Kidney capillary endothelial cell (primary cell): Measurements from ENCODE around the gene UPK1A.
A peak's percentile ranks its signal among the peaks of the same experiment; 100 is the strongest.

ENCODE experiments used
- DNase-seq: peaks from one replicate; pipeline ENCODE4 v3.0.0-alpha.2; 2018; ENCODE audit warnings: low spot score

The UPK1A gene

DNA sequence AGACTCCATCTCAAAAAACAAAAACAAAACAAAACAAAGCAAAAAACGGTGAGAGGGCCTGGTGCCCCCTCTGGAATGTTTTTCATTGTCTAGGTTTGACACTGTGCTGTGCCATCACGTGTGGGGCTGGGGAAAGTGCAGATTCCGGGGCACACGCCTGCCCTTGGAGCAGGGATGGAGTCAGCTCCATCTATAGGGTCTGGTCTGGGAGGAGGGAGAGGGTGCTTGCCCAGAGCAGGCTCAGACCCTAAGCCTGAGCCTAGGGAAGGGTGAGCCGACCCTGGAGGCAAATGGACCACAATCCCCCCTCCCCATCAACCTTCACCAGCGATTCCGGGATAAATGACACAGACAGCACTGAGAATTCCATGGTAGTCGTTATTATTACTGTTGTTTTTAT, 27.1 kb downstream of the UPK1A start:
- no peak for DNase-seq

DNA sequence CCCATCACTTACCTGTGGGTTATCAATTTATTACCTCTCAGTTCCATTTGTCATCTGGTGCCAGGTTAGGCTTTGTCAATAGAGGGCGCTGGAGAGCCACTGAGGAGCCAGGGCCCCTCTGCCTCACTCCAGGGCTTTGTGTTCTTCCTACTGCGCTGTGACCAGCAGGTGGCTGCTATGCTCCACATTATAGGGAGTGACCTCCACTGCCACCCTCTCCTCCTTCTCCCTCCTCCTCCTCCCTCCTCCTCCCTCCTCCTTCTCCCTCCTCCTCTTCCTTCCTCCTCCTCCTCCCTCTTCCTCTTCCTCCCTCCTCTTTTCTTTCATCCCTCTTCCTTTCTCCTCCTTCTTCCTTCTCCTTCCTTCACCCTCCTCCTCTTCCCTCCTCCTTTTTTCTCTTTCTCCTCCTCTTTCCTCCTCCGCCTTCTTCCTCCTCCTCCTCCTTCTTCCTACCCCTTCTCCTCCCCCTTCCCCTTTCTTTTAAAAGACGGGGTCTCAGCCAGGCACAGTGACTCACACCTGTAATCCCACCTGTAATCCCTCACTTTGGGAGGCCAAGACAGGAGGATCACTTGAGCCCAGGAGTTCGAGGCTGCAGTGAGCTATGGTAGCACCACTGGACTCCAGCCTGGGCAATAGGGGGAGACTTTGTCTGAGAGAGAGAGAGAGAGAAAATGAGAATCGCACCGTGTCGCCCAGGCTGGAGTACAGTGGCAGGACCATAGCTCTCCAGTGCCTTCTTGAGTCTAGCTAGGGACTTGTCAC, 27.7 kb downstream of the UPK1A start:
- DNase-seq, result peak; percentile 79

DNA sequence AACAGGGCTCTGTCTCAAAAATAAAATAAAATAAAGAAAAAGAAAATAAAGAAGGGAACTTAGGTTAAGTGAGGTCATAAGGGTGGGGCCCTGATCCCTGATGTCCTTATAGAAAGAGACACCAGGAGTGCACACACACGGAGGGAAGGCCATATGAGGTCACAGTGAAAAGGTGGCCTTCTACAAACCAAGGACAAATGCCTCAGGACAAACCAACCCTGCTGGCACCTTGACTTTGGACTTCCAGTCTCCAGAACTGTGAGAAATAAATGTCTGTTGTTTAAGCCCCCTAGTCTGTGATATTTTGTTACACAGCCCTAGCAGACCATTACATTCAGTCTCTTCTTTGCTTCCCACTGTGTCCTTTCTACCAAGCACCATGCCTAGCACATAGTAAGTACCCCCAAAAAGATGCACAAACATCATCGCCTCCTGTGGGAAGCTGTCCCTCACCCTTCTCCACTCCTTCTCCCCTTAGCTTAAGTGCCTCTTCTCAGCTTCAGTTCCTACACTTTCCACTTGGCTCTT, 29.6 kb downstream of the UPK1A start:
- DNase-seq, result no peak

DNA sequence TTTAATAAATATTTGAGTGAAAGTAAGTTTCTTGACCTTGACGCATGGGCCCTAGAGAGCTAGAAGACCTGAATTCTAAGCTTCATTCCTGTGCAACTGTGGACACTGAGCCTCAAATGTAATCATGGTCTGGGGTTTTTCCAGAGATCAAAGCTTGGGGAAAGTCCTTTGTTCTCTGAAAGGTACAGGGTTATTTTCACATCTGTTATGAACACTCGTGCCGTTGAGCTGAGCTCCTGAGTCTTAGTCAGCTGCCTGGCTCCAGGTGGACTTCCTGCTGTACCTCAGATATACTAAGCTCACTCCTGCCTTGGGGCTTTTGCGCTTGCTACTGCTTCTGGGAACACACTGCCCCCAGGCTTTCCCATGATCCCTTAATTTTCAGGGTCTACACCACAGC, 30.5 kb downstream of the UPK1A start:
- no peak for DNase-seq

DNA sequence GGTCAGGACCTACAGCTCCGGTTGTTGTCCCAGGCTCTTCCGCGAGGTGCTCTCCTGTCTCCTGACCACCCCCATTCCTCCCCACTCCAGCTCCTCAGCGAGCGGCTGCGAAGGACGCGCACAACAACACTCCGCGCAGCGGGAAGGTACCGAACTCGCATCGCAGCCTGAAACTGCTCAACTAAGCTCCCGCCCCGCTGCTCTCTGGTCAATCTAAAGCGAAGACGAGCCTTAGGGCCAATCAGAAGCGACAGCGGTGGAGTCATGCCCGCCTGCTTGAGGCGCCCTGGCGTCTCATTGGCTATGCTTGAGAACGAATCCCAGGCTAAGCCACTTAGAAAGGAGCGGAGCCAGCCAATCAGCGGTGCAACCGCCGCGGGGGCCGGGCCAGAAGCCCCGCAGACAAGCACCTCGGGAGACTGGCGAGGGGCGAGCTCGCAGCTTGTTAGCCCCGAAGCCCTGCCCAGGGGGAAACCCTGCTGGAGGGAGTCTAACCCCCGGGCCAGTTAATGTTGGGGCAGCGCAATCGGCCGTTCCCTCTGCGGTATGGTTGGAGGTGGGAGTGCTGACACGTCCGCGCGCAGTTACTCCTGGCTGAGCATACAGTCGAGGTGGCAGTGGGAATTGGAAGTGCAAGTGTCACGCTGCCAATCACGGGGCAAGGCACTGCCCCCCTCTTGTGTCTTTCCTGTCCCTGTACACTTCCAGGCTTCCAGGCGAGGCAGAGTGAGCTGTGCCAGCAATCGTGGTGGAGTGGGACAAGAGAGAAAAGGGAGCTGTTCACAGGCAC, 36.1 kb downstream of the UPK1A start:
- DNase-seq, result peak; percentile 96

DNA sequence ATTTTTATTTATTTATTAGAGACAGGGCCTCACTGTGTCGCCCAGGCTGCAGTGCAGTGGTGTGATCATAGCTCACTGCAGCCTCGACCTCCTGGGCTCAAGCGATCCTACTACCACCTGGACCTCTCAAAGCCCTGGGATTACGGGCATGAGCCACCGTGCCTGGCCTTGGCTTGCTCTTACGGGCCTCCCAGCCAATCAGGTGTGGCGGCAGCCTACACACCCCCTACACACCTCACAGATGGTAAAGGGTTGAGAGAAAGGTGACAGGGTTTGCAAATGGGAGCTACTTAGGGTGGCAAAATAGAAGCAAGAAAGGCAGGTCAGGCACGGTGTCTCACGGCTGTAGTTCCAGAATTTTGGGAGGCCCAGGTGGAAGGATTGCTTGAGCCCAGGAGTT, 37.0 kb downstream of the UPK1A start:
- DNase-seq, result no peak

DNA sequence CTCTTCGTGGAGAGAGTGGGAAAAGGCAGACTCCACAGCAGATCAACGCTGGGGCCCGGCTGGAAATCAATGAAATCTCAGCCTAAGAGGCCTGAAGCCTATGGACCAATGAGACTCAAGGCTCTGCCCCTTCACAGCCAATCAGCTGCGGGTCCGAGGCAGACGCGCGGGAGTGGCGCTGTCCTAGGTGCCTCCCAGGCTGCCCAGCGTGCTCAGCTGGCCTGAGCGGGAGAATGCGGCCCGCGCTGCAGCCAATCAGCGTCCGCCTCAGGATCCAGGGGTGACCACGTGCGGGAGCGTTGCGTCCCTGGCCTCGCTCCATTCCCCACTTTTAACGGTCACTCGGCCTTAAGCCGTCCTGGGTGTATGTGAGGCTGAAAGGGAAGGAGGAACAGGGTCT, 37.9 kb downstream of the UPK1A start, which contains the start of gene ZBTB32:
ZBTB32 (plus strand) TSS at position 341 of the 400 bp plus-strand sequence. CDS start 10,069 bp downstream, outside the sequence.
- peak; percentile 34 for DNase-seq

DNA sequence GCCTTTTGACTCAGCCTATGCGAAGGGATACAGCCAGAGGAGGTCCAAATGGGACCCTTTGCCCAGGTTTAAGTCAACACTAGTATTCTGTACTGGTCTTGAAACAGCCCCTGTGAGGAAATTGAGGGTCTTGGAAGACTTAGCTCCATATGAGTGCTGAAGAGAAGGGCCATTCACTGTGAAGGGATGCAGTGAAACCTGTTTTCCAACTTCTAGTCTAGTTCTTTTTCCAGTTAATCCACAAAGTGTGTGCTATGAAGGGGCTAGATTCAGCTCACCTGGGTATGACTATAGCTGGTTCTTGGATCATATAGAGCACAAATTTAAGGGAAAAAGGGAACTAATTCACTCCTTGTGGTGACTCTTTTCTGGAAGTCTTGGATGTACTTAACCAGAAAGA, 42.1 kb downstream of the UPK1A start:
- no peak for DNase-seq

DNA sequence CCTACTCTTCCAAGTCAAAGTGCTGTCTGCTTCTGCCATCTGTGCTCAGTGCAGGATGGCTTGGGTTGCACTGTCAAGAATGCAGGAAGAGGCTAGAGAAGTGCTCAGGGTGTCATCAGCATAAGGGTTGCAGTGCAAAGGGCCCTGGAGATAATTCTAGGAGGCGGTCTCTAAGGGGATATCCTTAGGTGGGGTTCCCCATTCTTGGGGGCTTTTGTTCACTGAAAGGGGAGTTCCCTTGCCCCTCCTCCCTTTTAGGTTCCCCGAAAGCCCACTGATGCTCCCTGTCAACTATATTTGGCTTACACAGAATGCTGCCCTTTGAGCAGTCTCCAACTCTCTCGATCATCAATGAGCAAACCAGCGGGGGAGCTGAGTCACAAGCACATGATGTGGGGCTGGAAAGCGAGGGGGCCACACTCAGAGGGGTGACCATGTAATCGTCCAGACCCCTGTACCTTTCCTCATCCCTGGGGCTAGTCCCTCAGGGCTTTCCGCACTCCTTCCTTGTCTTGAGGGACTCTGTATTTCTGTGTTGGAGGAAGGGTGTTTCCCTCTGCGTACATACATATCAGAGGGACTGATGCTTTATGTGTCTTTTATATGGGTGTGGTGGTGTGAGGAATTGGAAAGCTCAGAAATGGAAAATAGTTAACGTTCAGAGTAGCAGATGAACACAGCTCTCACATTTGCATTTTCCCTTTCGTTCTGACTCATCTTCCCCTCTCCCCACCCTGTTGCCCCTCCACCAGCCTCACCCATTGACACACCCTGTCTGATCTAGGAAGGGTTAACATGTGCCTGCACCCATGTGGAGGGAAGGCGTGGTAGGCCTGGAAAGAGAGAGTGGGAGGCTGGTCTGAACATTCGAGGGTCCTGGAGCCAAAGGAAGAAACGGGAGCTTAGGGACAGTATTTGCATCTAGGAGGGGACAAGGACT, 44.7 kb downstream of the UPK1A start:
- no peak for DNase-seq

DNA sequence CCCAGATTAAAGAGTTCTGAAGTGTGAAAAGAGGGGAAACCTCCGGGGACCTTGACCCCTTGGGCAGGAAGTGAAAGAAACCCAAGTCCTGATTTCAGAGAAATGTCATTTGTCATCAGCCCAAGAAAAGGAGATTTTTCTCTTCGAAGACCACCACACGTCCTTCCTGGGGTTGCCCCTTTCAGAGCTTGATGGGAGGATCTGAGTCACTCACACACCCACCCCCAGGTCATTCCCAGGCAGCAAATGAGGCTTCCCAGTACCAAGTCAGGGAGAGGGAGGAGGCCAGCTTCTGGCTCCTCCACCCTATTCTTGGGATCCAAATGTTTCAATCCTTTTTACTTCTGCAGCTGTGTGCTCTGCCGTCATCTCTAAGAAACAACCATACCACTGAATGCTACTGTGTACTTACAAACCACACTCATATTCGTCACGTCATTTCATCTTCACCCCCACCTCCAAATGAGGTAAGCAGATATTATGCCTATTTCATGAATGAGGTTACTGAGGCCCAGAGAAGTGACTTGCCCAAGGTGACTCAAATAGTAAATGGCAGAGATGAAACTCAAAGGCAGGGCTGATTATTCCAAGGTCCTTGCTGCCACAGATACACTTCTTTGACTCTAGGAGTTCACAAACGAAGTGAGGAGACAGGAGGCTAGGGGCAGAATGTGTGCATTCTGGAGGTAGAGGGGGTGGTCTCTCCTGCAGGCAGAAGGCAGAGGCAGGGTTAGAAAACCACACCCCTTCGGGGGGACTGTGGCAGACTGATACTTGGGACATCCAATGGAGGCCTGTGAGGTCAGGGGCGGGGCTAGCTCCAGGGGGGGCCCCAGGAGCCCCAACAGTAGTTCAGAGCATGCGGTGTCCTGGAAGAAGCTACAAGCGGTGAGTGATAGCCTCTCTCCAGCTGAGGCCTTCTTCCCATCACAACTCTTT, 46.5 kb downstream of the UPK1A start:
- no peak for DNase-seq

DNA sequence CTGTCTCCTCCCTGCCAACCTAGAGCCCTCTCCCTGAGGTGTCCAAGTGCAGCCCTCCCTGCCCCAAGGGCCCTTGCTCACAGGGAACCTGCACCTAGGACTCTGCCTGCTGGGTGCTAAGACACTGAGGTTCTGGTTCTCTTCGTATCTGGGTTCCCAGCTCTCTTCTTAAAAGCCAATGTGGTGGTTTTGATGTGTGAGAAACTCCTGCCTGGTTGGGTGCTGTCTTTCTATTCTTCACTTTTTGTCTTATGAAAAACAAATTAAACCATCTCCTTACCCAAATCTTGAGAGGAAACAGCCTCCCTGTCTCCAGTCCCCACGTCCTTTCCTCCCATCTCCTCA, 47.2 kb downstream of the UPK1A start:
- DNase-seq, result no peak

DNA sequence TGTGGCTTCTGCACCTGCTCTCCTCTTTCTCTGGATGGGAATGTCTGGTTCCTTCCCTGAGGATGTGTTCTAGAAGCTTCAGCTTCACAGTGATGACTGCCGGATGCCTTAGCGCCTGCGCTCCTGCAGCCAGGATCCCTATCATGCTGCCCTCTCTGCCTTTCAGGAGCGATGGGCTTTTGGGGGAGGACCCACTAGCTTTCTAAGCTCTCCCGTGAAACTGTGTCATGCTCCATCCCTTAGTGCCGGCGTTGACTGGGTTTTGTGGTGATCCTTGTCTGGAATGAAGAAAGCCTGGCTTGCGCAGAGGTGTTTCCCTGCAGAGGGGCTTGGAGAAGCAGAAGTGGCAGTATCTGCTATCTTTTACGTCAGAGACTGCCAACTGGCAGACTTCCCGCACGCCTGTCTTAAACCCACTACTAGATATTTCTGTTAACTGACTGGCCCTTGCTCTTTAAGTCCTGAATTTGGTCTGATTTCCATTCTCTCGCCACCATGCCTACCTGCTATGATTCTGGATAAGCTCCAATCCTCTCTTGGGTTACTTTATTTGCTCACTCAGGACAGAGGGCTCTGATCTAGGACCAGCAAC, 47.7 kb downstream of the UPK1A start:
- DNase-seq, result no peak

DNA sequence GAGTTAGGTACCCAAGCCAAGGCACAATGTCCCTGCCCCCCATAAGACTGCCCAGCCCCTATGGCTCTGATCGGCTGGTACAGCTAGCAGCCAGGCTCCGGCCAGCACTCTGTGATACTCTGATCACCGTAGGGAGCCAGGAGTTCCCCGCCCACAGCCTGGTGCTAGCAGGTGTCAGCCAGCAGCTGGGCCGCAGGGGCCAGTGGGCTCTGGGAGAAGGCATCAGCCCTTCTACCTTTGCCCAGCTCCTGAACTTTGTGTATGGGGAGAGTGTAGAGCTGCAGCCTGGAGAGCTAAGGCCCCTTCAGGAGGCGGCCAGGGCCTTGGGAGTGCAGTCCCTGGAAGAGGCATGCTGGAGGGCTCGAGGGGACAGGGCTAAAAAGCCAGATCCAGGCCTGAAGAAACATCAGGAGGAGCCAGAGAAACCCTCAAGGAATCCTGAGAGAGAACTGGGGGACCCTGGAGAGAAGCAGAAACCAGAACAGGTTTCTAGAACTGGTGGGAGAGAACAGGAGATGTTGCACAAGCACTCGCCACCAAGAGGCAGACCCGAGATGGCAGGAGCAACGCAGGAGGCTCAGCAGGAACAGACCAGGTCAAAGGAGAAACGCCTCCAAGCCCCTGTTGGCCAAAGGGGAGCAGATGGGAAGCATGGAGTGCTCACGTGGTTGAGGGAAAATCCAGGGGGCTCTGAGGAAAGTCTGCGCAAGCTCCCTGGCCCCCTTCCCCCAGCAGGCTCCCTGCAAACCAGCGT, 48.5 kb downstream of the UPK1A start:
- no peak for DNase-seq

DNA sequence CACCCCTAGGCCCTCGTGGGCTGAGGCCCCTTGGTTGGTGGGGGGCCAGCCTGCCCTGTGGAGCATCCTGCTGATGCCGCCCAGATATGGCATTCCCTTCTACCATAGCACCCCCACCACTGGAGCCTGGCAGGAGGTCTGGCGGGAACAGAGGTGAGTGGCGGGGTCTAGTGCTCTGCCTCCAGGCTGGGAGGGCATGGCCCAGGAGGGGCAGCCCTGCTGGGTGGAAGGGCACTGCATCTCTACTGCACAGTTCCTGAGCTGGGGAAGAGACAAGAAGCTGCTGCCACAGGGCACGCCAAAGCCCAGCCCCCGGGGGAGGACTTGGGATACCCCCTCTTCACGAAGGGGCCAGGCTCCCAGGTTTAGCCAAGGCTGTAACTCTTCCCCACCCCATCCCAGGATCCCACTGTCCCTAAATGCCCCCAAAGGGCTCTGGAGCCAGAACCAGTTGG, 49.1 kb downstream of the UPK1A start:
- DNase-seq, result no peak

DNA sequence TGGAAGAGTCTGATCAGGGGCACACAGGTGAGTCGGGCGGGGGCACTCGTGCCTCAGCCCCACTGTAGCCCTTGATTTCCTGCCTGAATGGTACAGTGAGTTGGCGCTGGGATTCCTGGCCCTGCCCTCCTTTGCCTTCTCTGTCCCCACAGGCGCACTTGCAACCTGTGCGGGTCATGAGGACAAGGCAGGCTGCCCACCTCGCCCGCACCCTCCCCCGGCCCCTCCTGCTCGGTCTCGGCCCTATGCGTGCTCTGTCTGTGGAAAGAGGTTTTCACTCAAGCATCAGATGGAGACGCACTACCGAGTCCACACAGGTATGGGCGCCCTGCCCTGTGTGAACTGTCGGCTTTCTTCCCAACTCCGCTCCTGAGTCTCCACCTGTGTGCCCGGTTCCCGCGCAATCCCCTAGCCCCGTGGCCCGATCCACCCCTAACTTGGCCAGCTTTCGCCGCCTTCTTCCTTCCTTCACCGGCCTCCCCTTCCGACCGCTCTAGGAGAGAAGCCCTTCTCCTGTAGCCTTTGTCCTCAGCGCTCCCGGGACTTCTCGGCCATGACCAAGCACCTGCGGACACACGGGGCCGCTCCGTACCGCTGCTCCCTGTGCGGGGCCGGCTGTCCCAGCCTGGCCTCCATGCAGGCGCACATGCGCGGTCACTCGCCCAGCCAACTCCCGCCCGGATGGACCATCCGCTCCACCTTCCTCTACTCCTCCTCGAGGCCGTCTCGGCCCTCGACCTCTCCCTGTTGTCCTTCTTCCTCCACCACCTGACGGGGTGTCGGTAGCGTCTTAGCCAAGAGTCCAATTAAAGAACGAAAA, 49.9 kb downstream of the UPK1A start:
- no peak for DNase-seq

DNA sequence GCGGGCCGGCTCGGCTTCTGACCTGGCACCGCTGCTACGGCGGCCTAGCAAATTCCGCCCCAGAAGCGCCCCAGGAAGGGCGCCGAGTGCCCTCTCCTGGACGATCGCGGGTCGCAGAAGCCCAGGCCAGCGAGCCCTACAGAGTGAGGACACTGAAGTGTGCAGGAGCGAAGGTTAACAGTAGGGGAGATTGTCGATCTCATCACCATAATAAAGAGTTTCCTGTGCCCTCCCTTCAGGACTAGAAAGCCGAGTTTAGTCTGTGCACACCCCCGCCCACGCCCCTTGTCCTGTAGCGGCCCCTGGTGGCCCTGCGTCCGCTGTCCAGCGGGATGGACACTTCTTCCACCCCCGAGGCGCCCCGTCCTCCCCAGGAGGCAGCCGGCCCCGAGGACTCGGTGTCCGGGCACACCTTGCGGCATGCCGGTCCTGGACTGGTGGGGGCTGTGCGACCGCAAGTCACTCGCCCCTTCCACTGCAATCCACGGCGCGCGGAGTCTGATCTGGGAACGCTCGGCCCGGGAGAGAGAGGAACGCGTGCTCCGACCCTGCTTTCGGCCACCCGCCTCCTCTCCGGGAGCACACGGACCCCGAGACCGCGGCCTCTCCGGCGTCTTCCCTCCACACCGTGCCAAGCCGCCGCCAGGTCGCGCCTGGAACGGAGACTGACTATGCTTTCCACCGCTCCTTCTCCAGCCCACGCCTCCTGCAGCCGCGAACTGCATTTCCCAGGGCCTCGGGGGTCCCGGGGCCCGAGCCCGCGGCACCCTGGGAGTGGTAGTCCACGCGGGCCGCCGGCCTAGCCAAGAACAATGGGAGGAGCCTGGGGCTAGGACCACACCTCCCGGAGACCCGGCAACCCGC, 50.7 kb downstream of the UPK1A start:
- peak; percentile 84 for DNase-seq

DNA sequence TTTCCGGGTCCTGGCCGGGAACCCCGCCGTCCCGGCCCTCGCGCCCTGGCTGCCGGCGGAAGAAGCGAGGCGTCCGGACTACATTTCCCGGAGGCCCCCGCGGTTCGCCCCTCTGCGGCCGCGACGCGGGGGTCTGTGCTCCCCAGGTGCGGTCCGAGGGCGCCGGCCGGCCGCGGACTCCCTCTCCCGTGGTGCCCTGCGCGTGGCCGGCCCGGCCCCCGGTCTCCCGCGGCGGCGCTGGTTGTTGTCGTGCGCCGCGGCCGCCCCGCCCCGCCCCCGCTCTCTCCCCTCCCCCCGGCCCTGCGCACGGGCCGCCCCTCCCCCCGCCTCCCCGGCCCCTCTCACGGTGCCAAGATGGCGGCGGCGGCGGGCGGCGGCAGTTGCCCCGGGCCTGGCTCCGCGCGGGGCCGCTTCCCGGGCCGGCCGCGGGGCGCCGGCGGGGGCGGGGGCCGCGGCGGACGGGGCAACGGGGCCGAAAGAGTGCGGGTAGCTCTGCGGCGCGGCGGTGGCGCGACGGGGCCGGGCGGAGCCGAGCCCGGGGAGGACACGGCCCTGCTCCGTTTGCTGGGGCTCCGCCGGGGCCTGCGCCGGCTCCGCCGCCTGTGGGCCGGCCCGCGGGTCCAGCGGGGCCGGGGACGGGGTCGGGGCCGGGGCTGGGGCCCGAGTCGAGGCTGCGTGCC, 51.5 kb downstream of the UPK1A start, which contains the start of gene KMT2B:
KMT2B (plus strand) TSS at position 339 of the 680 bp plus-strand sequence; CDS start at position 355, 16 bp downstream.
- no peak for DNase-seq
